WTC11 (cell line): ENCODE measurements around the gene TRAF2. TPM values are rescaled to one million over a fixed set of nuclear protein-coding genes. Genes with fewer than 3 reads are reported as not detected.

Experiments used
- ATAC-seq: fragments of 200-7000 bp; cut with Tn5 transposase; 2 replicates; pipeline ENCODE4 v1.10.0; 2021; ENCODE audit warnings: mild to moderate bottlenecking, moderate library complexity
- CTCF ChIA-PET: fragments of 300-600 bp; sonication (Branson Sonifier 250); formaldehyde crosslinking; loops from one replicate; lab custom pipeline; 2021; ENCODE audit warnings: antibody characterized with exemption; lab: Charles Lee
- POLR2A ChIA-PET: fragments of 350-600 bp; sonication (Branson Sonifier 250); formaldehyde crosslinking; loops from one replicate; lab custom pipeline; 2021; ENCODE audit warnings: antibody characterized with exemption; lab: Charles Lee
- DNase-seq: peaks from one replicate; pipeline ENCODE4 v3.0.0; 2021; ENCODE audit warnings: low spot score
- H3K27ac Mint-ChIP-seq: 2 replicates; pipeline ENCODE4 v1.8.0; 2021; ENCODE audit warnings: mixed read lengths
- H3K27me3 Mint-ChIP-seq: 2 replicates; pipeline ENCODE4 v1.8.0; 2021; ENCODE audit warnings: low read depth, mild to moderate bottlenecking, moderate library complexity, mixed read lengths
- H3K36me3 Mint-ChIP-seq: 2 replicates; pipeline ENCODE4 v1.8.0; 2021; ENCODE audit warnings: mixed read lengths
- H3K4me1 Mint-ChIP-seq: 2 replicates; pipeline ENCODE4 v1.8.0; 2022; ENCODE audit warnings: mixed read lengths
- H3K4me3 Mint-ChIP-seq: 2 replicates; pipeline ENCODE4 v1.8.0; 2021; ENCODE audit warnings: mild to moderate bottlenecking, moderate library complexity, mixed read lengths
- H3K9me3 Mint-ChIP-seq: 2 replicates; pipeline ENCODE4 v1.8.0; 2021; ENCODE audit warnings: mixed read lengths
- ETV6 ChIP-seq: sonication (generic); formaldehyde crosslinking; IDR thresholded peaks from 2 replicates; pipeline ENCODE4 v1.8.1; 2022; ENCODE audit warnings: mild to moderate bottlenecking, missing genetic modification reagents
- FOXJ3 ChIP-seq: sonication (generic); formaldehyde crosslinking; IDR thresholded peaks from 2 replicates; pipeline ENCODE4 v1.9.0; 2021; ENCODE audit warnings: missing genetic modification reagents, mild to moderate bottlenecking, borderline replicate concordance
- JUN ChIP-seq: sonication (generic); formaldehyde crosslinking; IDR thresholded peaks from 2 replicates; pipeline ENCODE4 v1.8.0; 2023; ENCODE audit warnings: mild to moderate bottlenecking, missing genetic modification reagents
- NFATC4 ChIP-seq: fragments of 250-450 bp; sonication (Bioruptor Pico); IDR thresholded peaks from 2 replicates; pipeline ENCODE4 v1.9.0; 2021; ENCODE audit warnings: mild to moderate bottlenecking
- NFYB ChIP-seq: sonication (generic); formaldehyde crosslinking; conservative IDR thresholded peaks from 2 replicates; pipeline ENCODE4 v1.8.0; 2022; ENCODE audit warnings: low read depth, missing genetic modification reagents
- ZNF232 ChIP-seq: sonication (generic); formaldehyde crosslinking; IDR thresholded peaks from 2 replicates; pipeline ENCODE4 v1.8.0; 2022; ENCODE audit warnings: mild to moderate bottlenecking, missing genetic modification reagents
- ZNF396 ChIP-seq: fragments of 250-450 bp; sonication (Bioruptor Pico); IDR thresholded peaks from 2 replicates; pipeline ENCODE4 v1.8.0; 2021; ENCODE audit warnings: mild to moderate bottlenecking, moderate library complexity, borderline replicate concordance
- ZNF423 ChIP-seq: fragments of 250-450 bp; sonication (Bioruptor Pico); IDR thresholded peaks from 2 replicates; pipeline ENCODE4 v2.1.2; 2022; ENCODE audit warnings: mild to moderate bottlenecking, moderate library complexity
- ZNF671 ChIP-seq: fragments of 250-450 bp; sonication (Bioruptor Pico); IDR thresholded peaks from 2 replicates; pipeline ENCODE4 v1.8.0; 2021; ENCODE audit warnings: mild to moderate bottlenecking
- total RNA-seq: library from RNA; stranded (reverse); gene quantifications from 3 replicates; pipeline ENCODE4 v1.2.3, GENCODE V29; 2021
- TF ChIP-seq, protein P1 (sequence below): sonication (generic); formaldehyde crosslinking; IDR thresholded peaks from 2 replicates; pipeline ENCODE4 v1.8.0; 2022; ENCODE audit warnings: mild to moderate bottlenecking, missing genetic modification reagents
- TF ChIP-seq, protein P2 (sequence below): sonication (generic); formaldehyde crosslinking; IDR thresholded peaks from 2 replicates; pipeline ENCODE4 v1.8.0; 2022; ENCODE audit warnings: missing genetic modification reagents
- TF ChIP-seq, protein P3 (sequence below): fragments of 250-450 bp; sonication (Bioruptor Pico); IDR thresholded peaks from 2 replicates; pipeline ENCODE4 v1.9.0; 2021; ENCODE audit warnings: mild to moderate bottlenecking
- TF ChIP-seq, protein P4 (sequence below): sonication (generic); formaldehyde crosslinking; IDR thresholded peaks from 2 replicates; pipeline ENCODE4 v1.8.1; 2022; ENCODE audit warnings: mild to moderate bottlenecking, moderate library complexity, missing genetic modification reagents
- TF ChIP-seq, protein P5 (sequence below): fragments of 250-450 bp; sonication (Bioruptor Pico); IDR thresholded peaks from 2 replicates; pipeline ENCODE4 v2.1.2; 2022; ENCODE audit warnings: mild to moderate bottlenecking, moderate library complexity
- TF ChIP-seq, protein P6 (sequence below): fragments of 250-450 bp; sonication (Bioruptor Pico); IDR thresholded peaks from 2 replicates; pipeline ENCODE4 v1.9.0; 2021; ENCODE audit warnings: mild to moderate bottlenecking

The TRAF2 gene
- total RNA-seq, 1 experiment from 2014 or later = 55.0 TPM

DNA sequence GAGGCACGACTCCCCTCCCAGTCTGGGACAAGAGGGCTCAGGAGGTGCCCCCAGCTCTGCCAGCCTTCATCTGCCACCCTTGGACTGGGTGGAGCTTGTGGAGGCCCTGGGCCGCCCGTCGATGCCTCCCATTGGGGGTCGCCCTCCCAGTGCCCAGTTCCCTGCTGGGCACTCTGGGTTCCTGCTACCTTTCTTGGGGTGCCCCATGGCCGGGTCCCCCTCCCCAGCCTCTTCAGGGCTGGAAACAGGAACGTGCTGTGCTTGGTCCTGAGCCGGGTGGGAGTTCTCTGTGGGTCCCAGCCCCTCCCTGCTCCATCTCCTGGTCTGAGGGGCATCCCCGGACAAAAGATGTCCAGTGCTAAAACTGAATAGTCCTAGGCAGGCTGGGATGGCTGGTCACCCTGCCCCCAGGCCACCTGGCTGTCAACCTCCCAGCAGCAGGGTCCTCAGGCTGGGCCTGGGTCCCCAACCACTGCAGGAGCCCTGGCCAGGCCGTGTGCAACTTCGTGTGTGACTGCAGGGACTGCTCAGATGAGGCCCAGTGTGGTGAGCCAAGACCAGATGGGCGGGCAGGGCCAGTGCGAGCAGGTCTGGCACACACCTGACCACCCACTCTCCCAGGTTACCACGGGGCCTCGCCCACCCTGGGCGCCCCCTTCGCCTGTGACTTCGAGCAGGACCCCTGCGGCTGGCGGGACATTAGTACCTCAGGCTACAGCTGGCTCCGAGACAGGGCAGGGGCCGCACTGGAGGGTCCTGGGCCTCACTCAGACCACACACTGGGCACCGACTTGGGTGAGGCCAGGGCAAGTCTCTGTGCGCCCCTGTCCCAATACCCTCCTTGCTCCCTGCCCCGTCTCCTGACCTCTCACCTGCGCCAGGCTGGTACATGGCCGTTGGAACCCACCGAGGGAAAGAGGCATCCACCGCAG, 33.4 kb upstream of the TRAF2 start:
- H3K4me1 Mint-ChIP-seq = peaks cover 4% of the 10 kb centered on the region
- H3K27ac Mint-ChIP-seq = no peak overlapping the region
- H3K4me3 Mint-ChIP-seq = no peak overlapping the region
- H3K36me3 Mint-ChIP-seq = peaks cover 2% of the 10 kb centered on the region; the same call in 1 of the 2 replicates
- DNase-seq (no peak), ATAC-seq (no peak)
- no peaks in the 10 kb centered on the region for H3K27me3 Mint-ChIP-seq
- no peaks in the 10 kb centered on the region for H3K9me3 Mint-ChIP-seq
- no peak for TF ChIP-seq JUN (CRISPR knock-in tag)
- TF ChIP-seq, protein P1, sequence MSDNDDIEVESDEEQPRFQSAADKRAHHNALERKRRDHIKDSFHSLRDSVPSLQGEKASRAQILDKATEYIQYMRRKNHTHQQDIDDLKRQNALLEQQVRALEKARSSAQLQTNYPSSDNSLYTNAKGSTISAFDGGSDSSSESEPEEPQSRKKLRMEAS (CRISPR knock-in tag) = no peak
- TF ChIP-seq NFATC4 (CRISPR knock-in tag) = no peak
- no peak for TF ChIP-seq NFYB (CRISPR knock-in tag)
- no peak for TF ChIP-seq ZNF671 (CRISPR knock-in tag)
- TF ChIP-seq, protein P2, sequence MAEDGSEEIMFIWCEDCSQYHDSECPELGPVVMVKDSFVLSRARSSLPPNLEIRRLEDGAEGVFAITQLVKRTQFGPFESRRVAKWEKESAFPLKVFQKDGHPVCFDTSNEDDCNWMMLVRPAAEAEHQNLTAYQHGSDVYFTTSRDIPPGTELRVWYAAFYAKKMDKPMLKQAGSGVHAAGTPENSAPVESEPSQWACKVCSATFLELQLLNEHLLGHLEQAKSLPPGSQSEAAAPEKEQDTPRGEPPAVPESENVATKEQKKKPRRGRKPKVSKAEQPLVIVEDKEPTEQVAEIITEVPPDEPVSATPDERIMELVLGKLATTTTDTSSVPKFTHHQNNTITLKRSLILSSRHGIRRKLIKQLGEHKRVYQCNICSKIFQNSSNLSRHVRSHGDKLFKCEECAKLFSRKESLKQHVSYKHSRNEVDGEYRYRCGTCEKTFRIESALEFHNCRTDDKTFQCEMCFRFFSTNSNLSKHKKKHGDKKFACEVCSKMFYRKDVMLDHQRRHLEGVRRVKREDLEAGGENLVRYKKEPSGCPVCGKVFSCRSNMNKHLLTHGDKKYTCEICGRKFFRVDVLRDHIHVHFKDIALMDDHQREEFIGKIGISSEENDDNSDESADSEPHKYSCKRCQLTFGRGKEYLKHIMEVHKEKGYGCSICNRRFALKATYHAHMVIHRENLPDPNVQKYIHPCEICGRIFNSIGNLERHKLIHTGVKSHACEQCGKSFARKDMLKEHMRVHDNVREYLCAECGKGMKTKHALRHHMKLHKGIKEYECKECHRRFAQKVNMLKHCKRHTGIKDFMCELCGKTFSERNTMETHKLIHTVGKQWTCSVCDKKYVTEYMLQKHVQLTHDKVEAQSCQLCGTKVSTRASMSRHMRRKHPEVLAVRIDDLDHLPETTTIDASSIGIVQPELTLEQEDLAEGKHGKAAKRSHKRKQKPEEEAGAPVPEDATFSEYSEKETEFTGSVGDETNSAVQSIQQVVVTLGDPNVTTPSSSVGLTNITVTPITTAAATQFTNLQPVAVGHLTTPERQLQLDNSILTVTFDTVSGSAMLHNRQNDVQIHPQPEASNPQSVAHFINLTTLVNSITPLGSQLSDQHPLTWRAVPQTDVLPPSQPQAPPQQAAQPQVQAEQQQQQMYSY (CRISPR knock-in tag) = no peak
- TF ChIP-seq ZNF232 (CRISPR knock-in tag) = no peak
- TF ChIP-seq FOXJ3 = no peak
- TF ChIP-seq, all 79 proteins: peak for 0
- POLR2A ChIA-PET = no interaction called here
- CTCF ChIA-PET = no interaction called here

DNA sequence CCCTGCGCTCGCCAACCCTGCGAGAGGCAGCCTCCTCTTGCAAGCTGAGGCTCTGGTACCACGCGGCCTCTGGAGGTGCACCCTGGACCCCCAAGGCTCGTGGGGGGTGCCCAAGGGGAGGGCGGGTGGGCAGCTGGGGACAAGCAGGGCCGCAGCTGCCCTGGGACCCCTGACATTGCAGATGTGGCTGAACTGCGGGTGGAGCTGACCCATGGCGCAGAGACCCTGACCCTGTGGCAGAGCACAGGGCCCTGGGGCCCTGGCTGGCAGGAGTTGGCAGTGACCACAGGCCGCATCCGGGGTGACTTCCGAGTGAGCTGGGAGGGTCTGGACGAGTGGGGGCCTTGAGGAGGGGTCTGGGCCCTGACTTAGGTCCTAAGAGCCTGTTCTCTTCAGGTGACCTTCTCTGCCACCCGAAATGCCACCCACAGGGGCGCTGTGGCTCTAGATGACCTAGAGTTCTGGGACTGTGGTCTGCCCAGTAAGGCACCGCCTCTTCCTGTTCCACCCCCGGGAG, 32.7 kb upstream of the TRAF2 start:
- ATAC-seq (no peak), DNase-seq (peak; percentile 14)
- POLR2A ChIA-PET = no interaction called here
- Mint-ChIP-seq H3K4me1 (peaks cover 4% of the 10 kb centered on the region), H3K4me3 (no peak overlapping the region), H3K27me3 (no peaks in the 10 kb centered on the region), H3K9me3 (no peaks in the 10 kb centered on the region), H3K27ac (no peak overlapping the region), H3K36me3 (peaks cover 2% of the 10 kb centered on the region; the same call in 1 of the 2 replicates)
- CTCF ChIA-PET = no interaction called here
- TF ChIP-seq, protein P3, sequence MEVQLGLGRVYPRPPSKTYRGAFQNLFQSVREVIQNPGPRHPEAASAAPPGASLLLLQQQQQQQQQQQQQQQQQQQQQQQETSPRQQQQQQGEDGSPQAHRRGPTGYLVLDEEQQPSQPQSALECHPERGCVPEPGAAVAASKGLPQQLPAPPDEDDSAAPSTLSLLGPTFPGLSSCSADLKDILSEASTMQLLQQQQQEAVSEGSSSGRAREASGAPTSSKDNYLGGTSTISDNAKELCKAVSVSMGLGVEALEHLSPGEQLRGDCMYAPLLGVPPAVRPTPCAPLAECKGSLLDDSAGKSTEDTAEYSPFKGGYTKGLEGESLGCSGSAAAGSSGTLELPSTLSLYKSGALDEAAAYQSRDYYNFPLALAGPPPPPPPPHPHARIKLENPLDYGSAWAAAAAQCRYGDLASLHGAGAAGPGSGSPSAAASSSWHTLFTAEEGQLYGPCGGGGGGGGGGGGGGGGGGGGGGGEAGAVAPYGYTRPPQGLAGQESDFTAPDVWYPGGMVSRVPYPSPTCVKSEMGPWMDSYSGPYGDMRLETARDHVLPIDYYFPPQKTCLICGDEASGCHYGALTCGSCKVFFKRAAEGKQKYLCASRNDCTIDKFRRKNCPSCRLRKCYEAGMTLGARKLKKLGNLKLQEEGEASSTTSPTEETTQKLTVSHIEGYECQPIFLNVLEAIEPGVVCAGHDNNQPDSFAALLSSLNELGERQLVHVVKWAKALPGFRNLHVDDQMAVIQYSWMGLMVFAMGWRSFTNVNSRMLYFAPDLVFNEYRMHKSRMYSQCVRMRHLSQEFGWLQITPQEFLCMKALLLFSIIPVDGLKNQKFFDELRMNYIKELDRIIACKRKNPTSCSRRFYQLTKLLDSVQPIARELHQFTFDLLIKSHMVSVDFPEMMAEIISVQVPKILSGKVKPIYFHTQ (CRISPR knock-in tag) = no peak
- TF ChIP-seq FOXJ3 = no peak
- TF ChIP-seq, protein P4, sequence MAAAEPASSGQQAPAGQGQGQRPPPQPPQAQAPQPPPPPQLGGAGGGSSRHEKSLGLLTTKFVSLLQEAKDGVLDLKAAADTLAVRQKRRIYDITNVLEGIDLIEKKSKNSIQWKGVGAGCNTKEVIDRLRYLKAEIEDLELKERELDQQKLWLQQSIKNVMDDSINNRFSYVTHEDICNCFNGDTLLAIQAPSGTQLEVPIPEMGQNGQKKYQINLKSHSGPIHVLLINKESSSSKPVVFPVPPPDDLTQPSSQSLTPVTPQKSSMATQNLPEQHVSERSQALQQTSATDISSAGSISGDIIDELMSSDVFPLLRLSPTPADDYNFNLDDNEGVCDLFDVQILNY = no peak
- TF ChIP-seq, protein P5, sequence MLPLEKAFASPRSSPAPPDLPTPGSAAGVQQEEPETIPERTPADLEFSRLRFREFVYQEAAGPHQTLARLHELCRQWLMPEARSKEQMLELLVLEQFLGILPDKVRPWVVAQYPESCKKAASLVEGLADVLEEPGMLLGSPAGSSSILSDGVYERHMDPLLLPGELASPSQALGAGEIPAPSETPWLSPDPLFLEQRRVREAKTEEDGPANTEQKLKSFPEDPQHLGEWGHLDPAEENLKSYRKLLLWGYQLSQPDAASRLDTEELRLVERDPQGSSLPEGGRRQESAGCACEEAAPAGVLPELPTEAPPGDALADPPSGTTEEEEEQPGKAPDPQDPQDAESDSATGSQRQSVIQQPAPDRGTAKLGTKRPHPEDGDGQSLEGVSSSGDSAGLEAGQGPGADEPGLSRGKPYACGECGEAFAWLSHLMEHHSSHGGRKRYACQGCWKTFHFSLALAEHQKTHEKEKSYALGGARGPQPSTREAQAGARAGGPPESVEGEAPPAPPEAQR (CRISPR knock-in tag) = no peak
- TF ChIP-seq ZNF396 (CRISPR knock-in tag) = no peak
- no peak for TF ChIP-seq ZNF423 (CRISPR knock-in tag)
- TF ChIP-seq ETV6 (CRISPR knock-in tag) = no peak
- TF ChIP-seq, protein P6, sequence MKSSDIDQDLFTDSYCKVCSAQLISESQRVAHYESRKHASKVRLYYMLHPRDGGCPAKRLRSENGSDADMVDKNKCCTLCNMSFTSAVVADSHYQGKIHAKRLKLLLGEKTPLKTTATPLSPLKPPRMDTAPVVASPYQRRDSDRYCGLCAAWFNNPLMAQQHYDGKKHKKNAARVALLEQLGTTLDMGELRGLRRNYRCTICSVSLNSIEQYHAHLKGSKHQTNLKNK (CRISPR knock-in tag) = no peak
